Measurements from ENCODE around the gene PTK6. TPM values are rescaled to one million over a fixed set of nuclear protein-coding genes. Genes with fewer than 3 reads are reported as not detected.
"Not testable (repeated sequence)": the region's sequence is repeated elsewhere in the genome, so short reads cannot be mapped to it uniquely, and the experiment has no call there.

The PTK6 gene
- polyA plus RNA-seq, 3 donors = 1.6 to 3.6 TPM; not detected in 1

- H3K27ac ChIP-seq (ENCODE audit: low read depth, low read length) = no peak overlapping the region
- WGBS, 3 donors = 52 to 76% (median 74%) methylated on average over 12 to 13 of the region's 13 CpGs
Observed at GRCh38 chr20:63522091-63522868, 14.9 kb downstream of the PTK6 start.

- H3K27ac ChIP-seq (ENCODE audit: low read depth, low read length) = no peak overlapping the region
- 30 to 50% (median 49%) methylated on average over 21 to 23 of the region's 23 CpGs for WGBS, 3 donors
Observed at GRCh38 chr20:63521602-63522001, 15.6 kb downstream of the PTK6 start.

- 1 to 2% (median 1%) methylated on average over 33 to 68 of the region's 68 CpGs for whole genome bisulfite sequencing, 3 donors
Observed at GRCh38 chr20:63520934-63521601, 16.1 kb downstream of the PTK6 start.

GRCh38 chr20:63520504-63520933, 16.7 kb downstream of the PTK6 start, which contains the start of gene PPDPF:
Gene PPDPF (plus strand): TSS chr20:63520765. CDS start chr20:63521309, 544 bp downstream.
- WGBS, 3 donors = 0 to 1% (median 0%) methylated on average over 25 to 64 of the region's 64 CpGs
- H3K27ac ChIP-seq (ENCODE audit: low read depth, low read length) = no peak within 1 kb of the TSS

More at GRCh38 chr20:63520934-63521601, 16.1 kb downstream of the PTK6 start:
- H3K27ac ChIP-seq (ENCODE audit: low read depth, low read length) = no peak overlapping the region

- WGBS, 3 donors = 1% methylated on average over 64 to 72 of the region's 72 CpGs
Observed at GRCh38 chr20:63519668-63520503, 17.3 kb downstream of the PTK6 start.

GRCh38 chr20:63518946-63519667, 18.1 kb downstream of the PTK6 start:
- no peak overlapping the region for H3K27ac ChIP-seq (ENCODE audit: low read depth, low read length)
- WGBS, 3 donors = 74 to 75% (median 74%) methylated on average over 29 to 32 of the region's 32 CpGs

More at GRCh38 chr20:63519668-63520503, 17.3 kb downstream of the PTK6 start:
- H3K27ac ChIP-seq (ENCODE audit: low read depth, low read length) = no peak overlapping the region

- no peak overlapping the region for H3K27ac ChIP-seq (ENCODE audit: low read depth, low read length)
- 84 to 89% (median 85%) methylated on average over 20 of the region's 20 CpGs for WGBS, 3 donors
Observed at GRCh38 chr20:63518351-63518861, 18.8 kb downstream of the PTK6 start.

GRCh38 chr20:63517376-63518309, 19.5 kb downstream of the PTK6 start:
- H3K27ac ChIP-seq (ENCODE audit: low read depth, low read length) = no peak overlapping the region
- WGBS, 3 donors = 92 to 94% (median 93%) methylated on average over 31 to 32 of the region's 32 CpGs

- H3K27ac ChIP-seq (ENCODE audit: low read depth, low read length) = not testable (repeated sequence)
- WGBS, 3 donors = 52 to 84% (median 60%) methylated on average over 8 to 10 of the region's 10 CpGs
Observed at GRCh38 chr20:63514520-63514919, 22.7 kb downstream of the PTK6 start.

GRCh38 chr20:63513207-63513606, 24.0 kb downstream of the PTK6 start:
- no peak overlapping the region for H3K27ac ChIP-seq (ENCODE audit: low read depth, low read length)
- 90 to 91% (median 90%) methylated on average over 3 of the region's 3 CpGs for WGBS, 3 donors

- H3K27ac ChIP-seq (ENCODE audit: low read depth, low read length) = no peak overlapping the region
- 84 to 88% (median 87%) methylated on average over 9 of the region's 9 CpGs for WGBS, 3 donors
Observed at GRCh38 chr20:63509088-63509564, 28.1 kb downstream of the PTK6 start.

- WGBS, 3 donors = 83 to 86% (median 84%) methylated on average over 33 of the region's 33 CpGs
- H3K27ac ChIP-seq (ENCODE audit: low read depth, low read length) = no peak overlapping the region
Observed at GRCh38 chr20:63508072-63508768, 29.0 kb downstream of the PTK6 start.

- WGBS, 3 donors = 90 to 92% (median 90%) methylated on average over 30 of the region's 30 CpGs
- H3K27ac ChIP-seq (ENCODE audit: low read depth, low read length) = no peak overlapping the region
Observed at GRCh38 chr20:63507083-63507743, 30.0 kb downstream of the PTK6 start.

- H3K27ac ChIP-seq (ENCODE audit: low read depth, low read length) = no peak overlapping the region
- 85 to 92% (median 90%) methylated on average over 12 of the region's 12 CpGs for WGBS, 3 donors
Observed at GRCh38 chr20:63505723-63506122, 31.5 kb downstream of the PTK6 start.

GRCh38 chr20:63505281-63505680, 31.9 kb downstream of the PTK6 start:
- H3K27ac ChIP-seq (ENCODE audit: low read depth, low read length) = no peak overlapping the region
- WGBS, 3 donors = 77 to 90% (median 86%) methylated on average over 8 of the region's 8 CpGs

- WGBS, 3 donors = 83 to 92% (median 89%) methylated on average over 9 of the region's 9 CpGs
- no peak overlapping the region for H3K27ac ChIP-seq (ENCODE audit: low read depth, low read length)
Observed at GRCh38 chr20:63504642-63505041, 32.5 kb downstream of the PTK6 start.

Measured in adipose tissue (tissue), 3 donors.